Spleen (tissue), 11 donors: ENCODE data around the gene NETO1. TPM values are rescaled to one million over a fixed set of nuclear protein-coding genes. Genes with fewer than 3 reads are reported as not detected.

ENCODE experiments used
- DNase-seq: peaks from one replicate; pipeline ENCODE4 v3.0.0-alpha.2; 2020
- H3K27ac ChIP-seq, 8 donors: fragments of 200-600 bp; sonication (generic) in 7 of 8; 1 replicate in 4 of 8; 2 replicates in 4 of 8; pipeline versions ENCODE4 v1.5.0 to v1.8.0; 2016 to 2021; ENCODE audit warnings: inconsistent platforms in 4 of 8, mild to moderate bottlenecking in 4 of 8, moderate library complexity in 1 of 8
- H3K27me3 ChIP-seq, 7 donors: fragments of 200-600 bp; sonication (generic) in 6 of 7; replicated peaks in 1 of 7; 1 replicate in 4 of 7; 2 replicates in 3 of 7; pipeline versions ENCODE4 v1.5.0 to v1.8.0; 2016 to 2021; ENCODE audit warnings: inconsistent platforms in 3 of 7, mild to moderate bottlenecking in 1 of 7
- H3K36me3 ChIP-seq, 6 donors: fragments of 200-600 bp; sonication (generic) in 5 of 6; 1 replicate in 4 of 6; 2 replicates in 2 of 6; pipeline versions ENCODE4 v1.5.0 to v1.8.0; 2016 to 2021; ENCODE audit warnings: inconsistent platforms in 2 of 6
- H3K4me1 ChIP-seq, 6 donors: fragments of 200-600 bp; sonication (generic) in 5 of 6; 1 replicate in 3 of 6; 2 replicates in 3 of 6; pipeline versions ENCODE4 v1.5.0 to v1.8.0; 2016 to 2021; ENCODE audit warnings: inconsistent platforms in 3 of 6
- H3K4me3 ChIP-seq, 8 donors: fragments of 200-600 bp; sonication (generic) in 7 of 8; 1 replicate in 4 of 8; 2 replicates in 4 of 8; pipeline versions ENCODE4 v1.5.0 to v1.8.0; 2016 to 2021; ENCODE audit warnings: inconsistent platforms in 4 of 8, mild to moderate bottlenecking in 4 of 8, moderate library complexity in 2 of 8
- H3K9me3 ChIP-seq, 8 donors: fragments of 200-600 bp; sonication (generic) in 7 of 8; 1 replicate in 4 of 8; 2 replicates in 4 of 8; pipeline versions ENCODE4 v1.5.0 to v1.8.0; 2016 to 2021; ENCODE audit warnings: inconsistent platforms in 4 of 8
- CTCF ChIP-seq, 11 experiments: fragments of 200-600 bp in 7 of 11; fragments of 450-650 bp in 4 of 11; sonication (generic) in 4 of 11; IDR thresholded peaks in 8 of 11; conservative IDR thresholded peaks in 3 of 11; 1 replicate in 7 of 11; 2 replicates in 4 of 11; pipeline versions ENCODE4 v1.4.0 to v1.8.0; 2016 to 2021; ENCODE audit warnings: antibody characterized with exemption in 11 of 11, inconsistent platforms in 4 of 11, mild to moderate bottlenecking in 1 of 11
- POLR2A ChIP-seq, 3 donors: fragments of 450-650 bp; IDR thresholded peaks; one replicate each; pipeline ENCODE4 v1.5.1; 2017; ENCODE audit warnings: antibody characterized with exemption in 3 of 3, mild to moderate bottlenecking in 1 of 3
- POLR2AphosphoS5 ChIP-seq, 3 donors: sonication (generic); formaldehyde crosslinking; IDR thresholded peaks; one replicate each; pipeline ENCODE4 v1.5.1; 2017; ENCODE audit warnings: antibody characterized with exemption in 3 of 3
- WGBS, 5 donors: extraction: QIAGEN DNeasy Blood & Tissue Kit in 3 of 5; methylation state at CpG; one replicate each; pipeline versions ENCODE4 v1.1.5 to v1.1.7; 2013 to 2018; 5-methylcytosine and 5-hydroxymethylcytosine counted together
- intact Hi-C: fragments of 100-400 bp; cut with DNase I; formaldehyde crosslinking; loops from one replicate; pipeline ENCODE4 v1.15.0; 2023; ENCODE audit warnings: low total_unique reads
- polyA plus RNA-seq, 3 donors: library from polyadenylated mRNA; stranded (reverse); fragments of 200-250 nt; gene quantifications; one replicate each; pipeline ENCODE4 v1.2.1, GENCODE V29; 2013
- total RNA-seq, 7 donors: library from RNA; depleted of rRNA in 3 of 7; stranded (reverse); fragments of >200 nt in 3 of 7; fragmentation: NEBNext Ultra II Directional in 4 of 7; extraction: Animal tissue kit (Norgen Biotek cat#: 25700) in 4 of 7; gene quantifications; one replicate each; pipeline versions ENCODE4 v1.1.0 to v1.2.1, GENCODE V29; 2016 to 2021
- donor health status: healthy with polysubstance abuse.
- donor health status: DM: no; HTN: no; CAD: no; lungs with moderate emphysema.
- donor health status: DM: no; HTN: no; CAD: no.
- donor health status: Bipolar disorder and iron deficiency.
- donor health status: healthy.
- donor health status: DM: no; HTN: no; CAD: no.
- donor health status: DM: yes; HTN: yes; CAD: no.

NETO1 gene
- total and polyA plus RNA-seq, 10 donors, result 6.2 to 17.1 (median 11.8) TPM

GRCh38 chr18:72768681-72769229, 99.0 kb downstream of the NETO1 start:
- intact Hi-C loops, result no loop called here
- DNase-seq, result no peak
- H3K9me3 ChIP-seq, result peaks cover 0 to 3% (median 0%) of the 10 kb centered on the region in 8 donors
- no peak overlapping the region for H3K4me3 ChIP-seq
- H3K27ac ChIP-seq, result no peak overlapping the region
- no peaks in the 10 kb centered on the region for H3K36me3 ChIP-seq
- no peaks in the 10 kb centered on the region for H3K4me1 ChIP-seq
- 68 to 79% (median 72%) methylated on average over 8 of the region's 8 CpGs for WGBS, 5 donors
- TF ChIP-seq POLR2AphosphoS5 (IDR thresholded peaks at IDR 0.05), result no peak
- H3K27me3 ChIP-seq, result no peaks in the 10 kb centered on the region

DNA sequence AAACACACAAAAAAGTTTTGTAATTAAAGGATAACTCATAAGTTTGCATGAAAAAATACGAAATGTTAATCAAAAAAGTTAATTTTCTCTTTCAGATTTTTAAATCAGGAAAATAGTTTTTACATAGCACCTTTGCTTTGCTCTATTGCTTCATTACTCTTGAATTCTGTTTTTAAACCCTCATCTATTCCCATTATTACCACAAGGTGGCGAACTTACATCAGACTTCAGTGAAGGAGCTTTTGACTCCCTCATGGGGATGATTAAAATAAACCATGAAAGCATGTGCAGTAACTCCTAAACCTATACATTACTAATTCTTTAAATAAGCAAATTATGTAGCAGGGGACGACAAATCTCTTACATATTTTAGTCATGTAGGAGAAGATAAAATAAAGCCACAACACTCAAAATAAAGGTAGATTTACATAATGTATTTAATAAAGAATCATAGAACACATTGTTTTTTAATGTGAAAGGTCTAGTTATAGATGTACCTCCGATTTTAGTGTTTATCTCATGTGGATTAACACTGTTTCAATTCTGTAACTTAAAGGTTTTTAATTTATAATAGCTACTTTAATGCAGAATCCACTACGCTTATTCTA, 105.2 kb downstream of the NETO1 start:
- TF ChIP-seq CTCF (IDR thresholded peaks at IDR 0.05 in 8 of 11, conservative IDR thresholded peaks at IDR 0.05 in 3 of 11) (peak in 10 of 11 experiments; percentile 28 to 79 (median 61)), POLR2A (IDR thresholded peaks at IDR 0.05) (no peak), POLR2AphosphoS5 (IDR thresholded peaks at IDR 0.05) (no peak)
- Histone ChIP-seq H3K4me1 (no peaks in the 10 kb centered on the region), H3K9me3 (peaks cover 0 to 4% (median 0%) of the 10 kb centered on the region in 8 donors), H3K27me3 (no peaks in the 10 kb centered on the region), H3K27ac (no peak overlapping the region), H3K4me3 (no peak overlapping the region), H3K36me3 (no peaks in the 10 kb centered on the region)
- intact Hi-C loops, result loop anchor here (5.0 kb wide), 1 partner anchor 1075 kb away; no protein-coding TSS in a partner anchor
- WGBS, 5 donors, result 17 to 22% (median 18%) methylated on average over 5 of the region's 5 CpGs
- no peak for DNase-seq

- Histone ChIP-seq H3K4me1 (no peaks in the 10 kb centered on the region), H3K36me3 (peaks cover 0 to 12% (median 0%) of the 10 kb centered on the region in 6 donors), H3K27me3 (no peaks in the 10 kb centered on the region), H3K27ac (no peak overlapping the region), H3K9me3 (no peaks in the 10 kb centered on the region), H3K4me3 (no peak overlapping the region)
- intact Hi-C loops, result no loop called here
- no peak for TF ChIP-seq POLR2A (IDR thresholded peaks at IDR 0.05)
- no peak for TF ChIP-seq CTCF (IDR thresholded peaks at IDR 0.05 in 8 of 11, conservative IDR thresholded peaks at IDR 0.05 in 3 of 11)
- no peak for TF ChIP-seq POLR2AphosphoS5 (IDR thresholded peaks at IDR 0.05)
- DNase-seq, result no peak
- 71 to 79% (median 72%) methylated on average over 4 of the region's 4 CpGs for WGBS, 5 donors
These were observed 115.6 kb downstream of the NETO1 start for GRCh38 chr18:72752220-72752619.

- Histone ChIP-seq H3K27ac (no peak overlapping the region), H3K36me3 (no peaks in the 10 kb centered on the region), H3K27me3 (no peaks in the 10 kb centered on the region), H3K4me1 (no peaks in the 10 kb centered on the region), H3K9me3 (no peaks in the 10 kb centered on the region), H3K4me3 (no peak overlapping the region)
- DNase-seq, result no peak
- TF ChIP-seq POLR2A (IDR thresholded peaks at IDR 0.05) (no peak), CTCF (IDR thresholded peaks at IDR 0.05 in 8 of 11, conservative IDR thresholded peaks at IDR 0.05 in 3 of 11) (no peak)
- intact Hi-C loops, result no loop called here
- WGBS, 5 donors, result 71 to 85% (median 78%) methylated on average over 1 of the region's 1 CpG
These were observed 125.8 kb downstream of the NETO1 start for GRCh38 chr18:72742002-72742401.
